CD14-positive monocyte (primary cell): ENCODE measurements around the gene ASTN2. TPM values are rescaled to one million over a fixed set of nuclear protein-coding genes. Genes with fewer than 3 reads are reported as not detected.

Experiments used
- DNase-seq, 3 donors: peaks; one replicate each; pipeline ENCODE4 v3.0.0-alpha.2; 2011 to 2022
- H2AFZ ChIP-seq: 2 replicates; pipeline ENCODE4 v1.6.0; 2012; ENCODE audit warnings: mild to moderate bottlenecking, low read depth, low read length, inconsistent platforms; ENCODE audit not compliant: insufficient read depth, poor library complexity, severe bottlenecking
- H3K27ac ChIP-seq, 2 donors: 1 replicate in 1 of 2; 2 replicates in 1 of 2; pipeline ENCODE4 v1.5.1; 2012 to 2013; ENCODE audit warnings: low read length in 2 of 2, control low read depth in 1 of 2, inconsistent platforms in 1 of 2, low read depth in 1 of 2, mild to moderate bottlenecking in 1 of 2
- H3K27me3 ChIP-seq, 2 donors: one replicate each; pipeline versions ENCODE4 v1.6.0 to v1.6.1; 2011 to 2013; ENCODE audit warnings: low read length in 2 of 2; ENCODE audit not compliant: control insufficient read depth in 2 of 2, insufficient read depth in 2 of 2
- H3K36me3 ChIP-seq, 2 donors: replicated peaks in 1 of 2; 1 replicate in 1 of 2; 2 replicates in 1 of 2; pipeline versions ENCODE4 v1.5.1 to v1.6.1; 2012 to 2013; ENCODE audit warnings: low read length in 2 of 2, control low read depth in 1 of 2, inconsistent platforms in 1 of 2, mild to moderate bottlenecking in 1 of 2; ENCODE audit not compliant: insufficient read depth in 2 of 2, control insufficient read depth in 1 of 2
- H3K4me1 ChIP-seq, 2 donors: 1 replicate in 1 of 2; 2 replicates in 1 of 2; pipeline versions ENCODE4 v1.5.1 to v1.6.1; 2012 to 2013; ENCODE audit warnings: low read length in 2 of 2, control low read depth in 1 of 2, inconsistent platforms in 1 of 2, mild to moderate bottlenecking in 1 of 2, moderate library complexity in 1 of 2; ENCODE audit not compliant: insufficient read depth in 2 of 2, control insufficient read depth in 1 of 2
- H3K4me2 ChIP-seq: replicated peaks from 2 replicates; pipeline ENCODE3; 2012; ENCODE audit warnings: low read length, moderate library complexity, mild to moderate bottlenecking; ENCODE audit not compliant: poor library complexity, severe bottlenecking; ENCODE audit errors: extremely low read depth
- H3K4me3 ChIP-seq, 3 experiments: fragments of 200-600 bp in 1 of 3; sonication (generic) in 1 of 3; replicated peaks in 1 of 3; 1 replicate in 2 of 3; 2 replicates in 1 of 3; pipeline ENCODE4 v1.5.1; 2011 to 2013; ENCODE audit warnings: low read length in 3 of 3, mild to moderate bottlenecking in 3 of 3, control low read depth in 2 of 3, low read depth in 2 of 3, inconsistent platforms in 1 of 3, moderate library complexity in 1 of 3
- H3K79me2 ChIP-seq: 2 replicates; pipeline ENCODE4 v1.6.0; 2012; ENCODE audit warnings: mild to moderate bottlenecking, control low read depth, inconsistent platforms, low read length, moderate library complexity; ENCODE audit not compliant: insufficient read depth
- H3K9ac ChIP-seq: 2 replicates; pipeline ENCODE4 v1.6.0; 2017; ENCODE audit warnings: low read length, mild to moderate bottlenecking; ENCODE audit not compliant: insufficient read depth, poor library complexity, severe bottlenecking
- H3K9me3 ChIP-seq, 2 donors: replicated peaks in 1 of 2; 1 replicate in 1 of 2; 2 replicates in 1 of 2; pipeline versions ENCODE4 v1.5.1 to v1.6.1; 2012 to 2013; ENCODE audit warnings: low read length in 2 of 2, control low read depth in 1 of 2; ENCODE audit not compliant: control insufficient read depth in 1 of 2, insufficient read depth in 1 of 2
- H4K20me1 ChIP-seq: 2 replicates; pipeline ENCODE4 v1.6.0; 2012; ENCODE audit warnings: mild to moderate bottlenecking, low read length, control low read depth, moderate library complexity; ENCODE audit not compliant: insufficient read depth
- H3K27ac Mint-ChIP-seq, 7 donors: one replicate each; pipeline ENCODE4 v1.8.0; 2020; ENCODE audit warnings: mild to moderate bottlenecking in 7 of 7, mixed read lengths in 7 of 7, moderate library complexity in 6 of 7, inconsistent platforms in 2 of 7
- H3K27me3 Mint-ChIP-seq, 3 donors: one replicate each; pipeline ENCODE4 v1.8.0; 2021 to 2022; ENCODE audit warnings: low read depth in 3 of 3, mild to moderate bottlenecking in 3 of 3, mixed read lengths in 3 of 3, moderate library complexity in 3 of 3, inconsistent platforms in 1 of 3
- H3K36me3 Mint-ChIP-seq, 2 donors: one replicate each; pipeline ENCODE4 v1.8.0; 2020; ENCODE audit warnings: mixed read lengths in 2 of 2, inconsistent platforms in 1 of 2, mild to moderate bottlenecking in 1 of 2
- H3K4me1 Mint-ChIP-seq: one replicate; pipeline ENCODE4 v1.8.0; 2020; ENCODE audit warnings: mild to moderate bottlenecking, mixed read lengths
- H3K4me3 Mint-ChIP-seq, 2 donors: one replicate each; pipeline ENCODE4 v1.8.0; 2020; ENCODE audit warnings: mild to moderate bottlenecking in 2 of 2, mixed read lengths in 2 of 2, moderate library complexity in 1 of 2
- H3K9me3 Mint-ChIP-seq, 7 donors: one replicate each; pipeline ENCODE4 v1.8.0; 2020 to 2022; ENCODE audit warnings: mixed read lengths in 7 of 7, mild to moderate bottlenecking in 6 of 7, moderate library complexity in 6 of 7, inconsistent platforms in 2 of 7
- CTCF ChIP-seq: fragments of 200-600 bp; IDR thresholded peaks from one replicate; pipeline ENCODE4 v1.8.0; 2022; ENCODE audit warnings: antibody characterized with exemption, mild to moderate bottlenecking
- WGBS: methylation state at CpG from one replicate; pipeline ENCODE4 v1.1.5; 2013; ENCODE audit warnings: missing lambda C conversion rate; ENCODE audit not compliant: insufficient coverage; 5-methylcytosine and 5-hydroxymethylcytosine counted together
- intact Hi-C, 2 donors: fragments of 100-400 bp; cut with micrococcal nuclease; formaldehyde crosslinking; loops; one replicate each; pipeline versions ENCODE4 v1.15.0 to v1.15.1; 2023
- polyA plus RNA-seq, 3 donors: library from polyadenylated mRNA; depleted of rRNA in 1 of 3; unstranded in 2 of 3; stranded (reverse) in 1 of 3; fragments of 300-500 nt in 2 of 3; fragments of >200 nt in 1 of 3; fragmentation: Illumina TruSeq in 2 of 3; gene quantifications; 1 replicate in 2 of 3; 2 replicates in 1 of 3; pipeline ENCODE4 v1.2.3, GENCODE V29; 2012 to 2021

ASTN2 gene
- polyA plus RNA-seq, 3 donors: not detected

- H3K27ac Mint-ChIP-seq: no peak overlapping the region
- Histone ChIP-seq H3K27ac (no peak overlapping the region), H3K9me3 (no peaks in the 10 kb centered on the region), H3K79me2 (no peaks in the 10 kb centered on the region), H3K4me1 (no peaks in the 10 kb centered on the region), H3K36me3 (peaks cover 0 to 6% of the 10 kb centered on the region in 2 donors), H2AFZ (no peak overlapping the region), H3K27me3 (no peaks in the 10 kb centered on the region), H3K4me3 (no peak overlapping the region), H4K20me1 (no peaks in the 10 kb centered on the region), H3K4me2 (no peak overlapping the region), H3K9ac (no peak overlapping the region)
- H3K27me3 Mint-ChIP-seq: no peaks in the 10 kb centered on the region
- H3K36me3 Mint-ChIP-seq: peaks cover 1 to 3% of the 10 kb centered on the region in 2 donors
- no peaks in the 10 kb centered on the region for H3K9me3 Mint-ChIP-seq
- intact Hi-C loops: no loop called here
- DNase-seq: no peak
- TF ChIP-seq CTCF: no peak
- H3K4me1 Mint-ChIP-seq: no peaks in the 10 kb centered on the region
- no peak overlapping the region for H3K4me3 Mint-ChIP-seq
Observed at GRCh38 chr9:116704470-116704869, 710.4 kb downstream of the ASTN2 start.

- Mint-ChIP-seq H3K4me1 (no peaks in the 10 kb centered on the region), H3K9me3 (peaks cover 0 to 3% (median 0%) of the 10 kb centered on the region in 7 donors), H3K27ac (no peak overlapping the region), H3K27me3 (no peaks in the 10 kb centered on the region), H3K4me3 (no peak overlapping the region), H3K36me3 (peaks cover 8 to 9% of the 10 kb centered on the region in 2 donors)
- no peak for TF ChIP-seq CTCF
- intact Hi-C loops: no loop called here
- H3K4me2 ChIP-seq: no peak overlapping the region
- H3K4me3 ChIP-seq: no peak overlapping the region
- WGBS: 86% methylated on average over 1 of the region's 3 CpGs
- H3K9me3 ChIP-seq: no peaks in the 10 kb centered on the region
- H3K9ac ChIP-seq: no peak overlapping the region
- H3K79me2 ChIP-seq: no peaks in the 10 kb centered on the region
- H4K20me1 ChIP-seq: no peaks in the 10 kb centered on the region
- H3K27me3 ChIP-seq: no peaks in the 10 kb centered on the region
- no peak for DNase-seq
- H3K36me3 ChIP-seq: peaks cover 4 to 14% of the 10 kb centered on the region in 2 donors
- H3K4me1 ChIP-seq: no peaks in the 10 kb centered on the region
- H2AFZ ChIP-seq: no peak overlapping the region
- H3K27ac ChIP-seq: no peak overlapping the region
Observed at GRCh38 chr9:116703634-116704033, 711.2 kb downstream of the ASTN2 start.
